Measurements from ENCODE around the gene CACFD1. TPM values are rescaled to one million over a fixed set of nuclear protein-coding genes. Genes with fewer than 3 reads are reported as not detected.
A peak's percentile ranks its signal among the peaks of the same experiment; 100 is the strongest.

CACFD1 gene
- total and polyA plus RNA-seq, 9 of the 15 experiments (the other 6 are each of a cell fraction or from before 2014, with no cell fraction given) = 0.11 to 1.4 (median 1.1) TPM; not detected in 2

- TF ChIP-seq RNF2 (IDR thresholded peaks at IDR 0.05) (peak; percentile 82), SIN3B (IDR thresholded peaks at IDR 0.05; ENCODE audit: low read depth) (peak; percentile 94), RFX7 (CRISPR knock-in tag; IDR thresholded peaks at IDR 0.05) (no peak), SIX5 (IDR thresholded peaks at IDR 0.05; ENCODE audit: borderline replicate concordance in 1 of 2, insufficient read depth in 1 of 2, low read depth in 1 of 2, low read length in 2 of 2) (peak; percentile 37 to 43; a peak in 3 of 4 replicates), ZNF398 (CRISPR knock-in tag; IDR thresholded peaks at IDR 0.05) (no peak), RBM22 (IDR thresholded peaks at IDR 0.05; ENCODE audit: low read depth, low read length, poor library complexity, severe bottlenecking) (peak; percentile 83), SUPT5H (IDR thresholded peaks at IDR 0.05) (peak; percentile 79), LEF1 (IDR thresholded peaks at IDR 0.05) (peak; percentile 70), TRIM28 (IDR thresholded peaks at IDR 0.05) (peak; percentile 73; the same call in 1 of the 2 replicates), HEY1 (CRISPR knock-in tag; IDR thresholded peaks at IDR 0.05; ENCODE audit: borderline replicate concordance) (no peak), NR4A1 (CRISPR knock-in tag; IDR thresholded peaks at IDR 0.05) (no peak), NR4A1 (tag; IDR thresholded peaks at IDR 0.05) (peak; percentile 71), LARP7 (IDR thresholded peaks at IDR 0.05) (peak; percentile 64), SOX6 (IDR thresholded peaks at IDR 0.05) (peak; percentile 69), ATF4 (CRISPR knock-in tag; IDR thresholded peaks at IDR 0.05) (peak; percentile 43), TAL1 (IDR thresholded peaks at IDR 0.05) (peak; percentile 17; the same call in 1 of the 2 replicates), TRIM24 (IDR thresholded peaks at IDR 0.05) (peak in 1 of 2 experiments; percentile 100; a peak in 3 of 4 replicates), CCNT2 (IDR thresholded peaks at IDR 0.05; ENCODE audit: borderline replicate concordance, extremely low read depth, insufficient read length, low read depth, low read length) (peak; percentile 57), HDAC2 (IDR thresholded peaks at IDR 0.05) (peak; percentile 89), ELF2 (CRISPR knock-in tag; IDR thresholded peaks at IDR 0.05) (peak; percentile 63; the same call in 1 of the 2 replicates), ERF (CRISPR knock-in tag; IDR thresholded peaks at IDR 0.05) (0 out of 2 replicates have a peak, but pooled peaks have one; percentile 33)
- TF ChIP-seq, protein P1, sequence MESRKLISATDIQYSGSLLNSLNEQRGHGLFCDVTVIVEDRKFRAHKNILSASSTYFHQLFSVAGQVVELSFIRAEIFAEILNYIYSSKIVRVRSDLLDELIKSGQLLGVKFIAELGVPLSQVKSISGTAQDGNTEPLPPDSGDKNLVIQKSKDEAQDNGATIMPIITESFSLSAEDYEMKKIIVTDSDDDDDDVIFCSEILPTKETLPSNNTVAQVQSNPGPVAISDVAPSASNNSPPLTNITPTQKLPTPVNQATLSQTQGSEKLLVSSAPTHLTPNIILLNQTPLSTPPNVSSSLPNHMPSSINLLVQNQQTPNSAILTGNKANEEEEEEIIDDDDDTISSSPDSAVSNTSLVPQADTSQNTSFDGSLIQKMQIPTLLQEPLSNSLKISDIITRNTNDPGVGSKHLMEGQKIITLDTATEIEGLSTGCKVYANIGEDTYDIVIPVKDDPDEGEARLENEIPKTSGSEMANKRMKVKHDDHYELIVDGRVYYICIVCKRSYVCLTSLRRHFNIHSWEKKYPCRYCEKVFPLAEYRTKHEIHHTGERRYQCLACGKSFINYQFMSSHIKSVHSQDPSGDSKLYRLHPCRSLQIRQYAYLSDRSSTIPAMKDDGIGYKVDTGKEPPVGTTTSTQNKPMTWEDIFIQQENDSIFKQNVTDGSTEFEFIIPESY (CRISPR knock-in tag; IDR thresholded peaks at IDR 0.05) = no peak
- TF ChIP-seq, protein P2, sequence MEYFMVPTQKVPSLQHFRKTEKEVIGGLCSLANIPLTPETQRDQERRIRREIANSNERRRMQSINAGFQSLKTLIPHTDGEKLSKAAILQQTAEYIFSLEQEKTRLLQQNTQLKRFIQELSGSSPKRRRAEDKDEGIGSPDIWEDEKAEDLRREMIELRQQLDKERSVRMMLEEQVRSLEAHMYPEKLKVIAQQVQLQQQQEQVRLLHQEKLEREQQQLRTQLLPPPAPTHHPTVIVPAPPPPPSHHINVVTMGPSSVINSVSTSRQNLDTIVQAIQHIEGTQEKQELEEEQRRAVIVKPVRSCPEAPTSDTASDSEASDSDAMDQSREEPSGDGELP (CRISPR knock-in tag; IDR thresholded peaks at IDR 0.05; ENCODE audit: borderline replicate concordance) = peak; percentile 96
Measured at GRCh38 chr9:133417541-133418461, 42.0 kb upstream of the CACFD1 start, which contains the start of gene REXO4 (continued).
